HAP-1 (cell line): ENCODE data around the gene INKA2.

Source experiments
- DNase-seq, 2 experiments: peaks; one replicate each; pipeline ENCODE4 v3.0.0-alpha.2; 2016 to 2020; ENCODE audit warnings: low spot score in 2 of 2
- H3K27me3 ChIP-seq: fragments of 250-450 bp; sonication (Bioruptor Pico); 2 replicates; pipeline ENCODE4 v1.5.1; 2020; ENCODE audit warnings: low read depth, mild to moderate bottlenecking, moderate library complexity
- H3K36me3 ChIP-seq: fragments of 250-450 bp; sonication (Bioruptor Pico); replicated peaks from 2 replicates; pipeline ENCODE4 v1.5.1; 2020; ENCODE audit warnings: mild to moderate bottlenecking
- H3K4me1 ChIP-seq: fragments of 250-450 bp; sonication (Bioruptor Pico); 2 replicates; pipeline ENCODE4 v1.5.1; 2020; ENCODE audit warnings: mild to moderate bottlenecking
- H3K4me3 ChIP-seq: fragments of 250-450 bp; sonication (Bioruptor Pico); 2 replicates; pipeline ENCODE4 v1.5.1; 2020; ENCODE audit warnings: mild to moderate bottlenecking, moderate library complexity
- H3K9me3 ChIP-seq: fragments of 250-450 bp; sonication (Bioruptor Pico); 2 replicates; pipeline ENCODE4 v1.5.1; 2020; ENCODE audit warnings: mild to moderate bottlenecking, moderate library complexity
- in situ Hi-C: fragments of 300-500 bp; cut with MboI; formaldehyde crosslinking; loops from 3 replicates; pipeline ENCODE4 v1.14.3; 2020; ENCODE audit warnings: low sequenced_read_pairs, inconsistent platforms, mixed read lengths

Gene INKA2

GRCh38 chr1:111720274-111720976 lies 18.8 kb downstream of the INKA2 start:
- no peak for DNase-seq
- in situ Hi-C loops = no loop called here
- Histone ChIP-seq H3K4me1 (no peaks in the 10 kb centered on the region), H3K9me3 (no peaks in the 10 kb centered on the region), H3K36me3 (no peaks in the 10 kb centered on the region), H3K4me3 (no peak overlapping the region), H3K27me3 (no peaks in the 10 kb centered on the region)

GRCh38 chr1:111719674-111720132 lies 19.5 kb downstream of the INKA2 start:
- Histone ChIP-seq H3K36me3 (no peaks in the 10 kb centered on the region), H3K4me1 (no peaks in the 10 kb centered on the region), H3K27me3 (no peaks in the 10 kb centered on the region), H3K9me3 (no peaks in the 10 kb centered on the region), H3K4me3 (no peak overlapping the region)
- DNase-seq = no peak
- in situ Hi-C loops = no loop called here

- no peaks in the 10 kb centered on the region for H3K36me3 ChIP-seq
- no peaks in the 10 kb centered on the region for H3K4me1 ChIP-seq
- DNase-seq = no peak
- H3K9me3 ChIP-seq = no peaks in the 10 kb centered on the region
- in situ Hi-C loops = no loop called here
- no peak overlapping the region for H3K4me3 ChIP-seq
- no peaks in the 10 kb centered on the region for H3K27me3 ChIP-seq
These were observed 20.1 kb downstream of the INKA2 start for GRCh38 chr1:111719135-111719534.

GRCh38 chr1:111717450-111717849 lies 21.7 kb downstream of the INKA2 start:
- Histone ChIP-seq H3K36me3 (no peaks in the 10 kb centered on the region), H3K4me3 (no peak overlapping the region), H3K27me3 (no peaks in the 10 kb centered on the region), H3K4me1 (no peaks in the 10 kb centered on the region), H3K9me3 (no peaks in the 10 kb centered on the region)
- DNase-seq = no peak
- in situ Hi-C loops = no loop called here

- in situ Hi-C loops = no loop called here
These were observed 22.9 kb downstream of the INKA2 start for GRCh38 chr1:111716333-111716732.

GRCh38 chr1:111709986-111710385 lies 29.2 kb downstream of the INKA2 start:
- DNase-seq = no peak
- in situ Hi-C loops = no loop called here
- Histone ChIP-seq H3K4me3 (no peak overlapping the region), H3K9me3 (no peaks in the 10 kb centered on the region), H3K4me1 (peaks cover 11% of the 10 kb centered on the region), H3K27me3 (no peaks in the 10 kb centered on the region), H3K36me3 (no peaks in the 10 kb centered on the region)

More at GRCh38 chr1:111716333-111716732, 22.9 kb downstream of the INKA2 start:
- Histone ChIP-seq H3K27me3 (no peaks in the 10 kb centered on the region), H3K4me3 (no peak overlapping the region), H3K4me1 (no peaks in the 10 kb centered on the region), H3K36me3 (no peaks in the 10 kb centered on the region), H3K9me3 (no peaks in the 10 kb centered on the region)
- no peak for DNase-seq

GRCh38 chr1:111707906-111708305 lies 31.3 kb downstream of the INKA2 start:
- in situ Hi-C loops = no loop called here
- peaks cover 4% of the 10 kb centered on the region; the same call in 1 of the 2 replicates for H3K36me3 ChIP-seq
- H3K9me3 ChIP-seq = no peaks in the 10 kb centered on the region
- H3K27me3 ChIP-seq = no peaks in the 10 kb centered on the region
- H3K4me3 ChIP-seq = no peak overlapping the region
- peaks cover 11% of the 10 kb centered on the region for H3K4me1 ChIP-seq
- peak; percentile 26 to 39 for DNase-seq

GRCh38 chr1:111706921-111707320 lies 32.3 kb downstream of the INKA2 start:
- peaks cover 5% of the 10 kb centered on the region; the same call in 1 of the 2 replicates for H3K36me3 ChIP-seq
- no peaks in the 10 kb centered on the region for H3K27me3 ChIP-seq
- in situ Hi-C loops = no loop called here
- no peaks in the 10 kb centered on the region for H3K9me3 ChIP-seq
- H3K4me3 ChIP-seq = no peak overlapping the region
- peaks cover 11% of the 10 kb centered on the region for H3K4me1 ChIP-seq
- DNase-seq = no peak

GRCh38 chr1:111705841-111706240 lies 33.4 kb downstream of the INKA2 start:
- Histone ChIP-seq H3K27me3 (no peaks in the 10 kb centered on the region), H3K4me1 (peaks cover 11% of the 10 kb centered on the region), H3K9me3 (no peaks in the 10 kb centered on the region), H3K4me3 (no peak overlapping the region), H3K36me3 (peaks cover 5% of the 10 kb centered on the region; the same call in 1 of the 2 replicates)
- no peak for DNase-seq
- in situ Hi-C loops = no loop called here

GRCh38 chr1:111704776-111705175 lies 34.4 kb downstream of the INKA2 start:
- Histone ChIP-seq H3K36me3 (peaks cover 9% of the 10 kb centered on the region; the same call in 1 of the 2 replicates), H3K9me3 (no peaks in the 10 kb centered on the region), H3K4me1 (peaks cover 11% of the 10 kb centered on the region), H3K4me3 (no peak overlapping the region), H3K27me3 (no peaks in the 10 kb centered on the region)
- in situ Hi-C loops = no loop called here
- DNase-seq = no peak

- H3K4me3 ChIP-seq = no peak overlapping the region
- H3K9me3 ChIP-seq = no peaks in the 10 kb centered on the region
- H3K4me1 ChIP-seq = peaks cover 11% of the 10 kb centered on the region
- no peak for DNase-seq
- in situ Hi-C loops = no loop called here
- no peaks in the 10 kb centered on the region for H3K27me3 ChIP-seq
- H3K36me3 ChIP-seq = peaks cover 10% of the 10 kb centered on the region; the same call in 1 of the 2 replicates
These were observed 35.0 kb downstream of the INKA2 start for GRCh38 chr1:111704240-111704639.

GRCh38 chr1:111702504-111703050 lies 36.6 kb downstream of the INKA2 start:
- Histone ChIP-seq H3K36me3 (peaks cover 12% of the 10 kb centered on the region; the same call in 1 of the 2 replicates), H3K4me3 (no peak overlapping the region)

GRCh38 chr1:111699268-111699667 lies 39.9 kb downstream of the INKA2 start:
- H3K27me3 ChIP-seq = no peaks in the 10 kb centered on the region
- H3K4me3 ChIP-seq = no peak overlapping the region
- H3K9me3 ChIP-seq = no peaks in the 10 kb centered on the region
- DNase-seq = no peak
- peaks cover 17% of the 10 kb centered on the region for H3K36me3 ChIP-seq
- H3K4me1 ChIP-seq = no peaks in the 10 kb centered on the region
- in situ Hi-C loops = no loop called here

More at GRCh38 chr1:111702504-111703050, 36.6 kb downstream of the INKA2 start:
- Histone ChIP-seq H3K4me1 (peaks cover 4% of the 10 kb centered on the region), H3K9me3 (no peaks in the 10 kb centered on the region), H3K27me3 (no peaks in the 10 kb centered on the region)
- in situ Hi-C loops = no loop called here
- no peak for DNase-seq

GRCh38 chr1:111696330-111696729 lies 42.9 kb downstream of the INKA2 start:
- Histone ChIP-seq H3K4me3 (no peak overlapping the region), H3K27me3 (no peaks in the 10 kb centered on the region), H3K4me1 (no peaks in the 10 kb centered on the region), H3K9me3 (no peaks in the 10 kb centered on the region), H3K36me3 (peaks cover 14% of the 10 kb centered on the region)
- DNase-seq = no peak
- in situ Hi-C loops = no loop called here
